ENCODE data around the gene ATP1A1.

ATP1A1 gene

DNA sequence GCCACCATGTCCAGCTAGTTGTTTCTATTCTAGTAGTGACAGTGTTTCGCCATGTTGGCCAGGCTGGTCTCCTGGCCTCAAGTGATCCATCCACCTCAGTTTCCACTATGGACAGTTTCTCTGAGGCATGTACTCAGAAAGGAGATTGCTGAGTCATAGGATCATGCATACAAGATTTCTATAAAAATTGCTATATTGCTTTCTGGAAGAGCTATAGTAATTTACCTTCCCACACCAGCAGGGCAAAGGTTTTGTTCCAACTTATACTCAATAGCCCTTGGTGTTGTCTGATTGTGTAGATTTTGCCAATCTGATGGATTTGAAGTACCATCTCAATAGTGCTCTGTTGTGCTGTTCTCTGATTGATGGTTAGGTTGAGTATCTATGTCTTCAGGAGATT is 15.6 kb upstream of the ATP1A1 start:
- no peak overlapping the region for H3K4me2 ChIP-seq (ENCODE audit: low read depth, low read length)
- DNase-seq: no peak
- no peaks in the 10 kb centered on the region for H3K4me1 ChIP-seq (ENCODE audit: low read length)
- no peaks in the 10 kb centered on the region for H4K20me1 ChIP-seq (ENCODE audit: insufficient read depth, low read length)
- no peaks in the 10 kb centered on the region for H3K79me2 ChIP-seq (ENCODE audit: low read length)
- H3K9me2 ChIP-seq (replicated peaks; ENCODE audit: insufficient read depth, low read length): no peaks in the 10 kb centered on the region
- H3K27ac ChIP-seq (ENCODE audit: low read length): no peak overlapping the region
- no peak overlapping the region for H2AFZ ChIP-seq (ENCODE audit: low read length)
- H3K9me3 ChIP-seq (replicated peaks; ENCODE audit: insufficient read depth, low read length): no peaks in the 10 kb centered on the region
- no peaks in the 10 kb centered on the region for H3K27me3 ChIP-seq (replicated peaks; ENCODE audit: insufficient read depth, low read length)
- H3K36me3 ChIP-seq (replicated peaks; ENCODE audit: insufficient read depth, low read length): no peaks in the 10 kb centered on the region
- no peak for TF ChIP-seq EZH2 (optimal IDR thresholded peaks at IDR 0.05; ENCODE audit: low read depth, low read length)
- TF ChIP-seq EZH2phosphoT487 (IDR thresholded peaks at IDR 0.05; ENCODE audit: low read length): no peak
- no peaks in the 10 kb centered on the region for H3F3A ChIP-seq (ENCODE audit: insufficient read depth, low read length)
- no peak overlapping the region for H3K9ac ChIP-seq (ENCODE audit: low read length)
- H3K4me3 ChIP-seq (ENCODE audit: low read length): no peak overlapping the region

DNA sequence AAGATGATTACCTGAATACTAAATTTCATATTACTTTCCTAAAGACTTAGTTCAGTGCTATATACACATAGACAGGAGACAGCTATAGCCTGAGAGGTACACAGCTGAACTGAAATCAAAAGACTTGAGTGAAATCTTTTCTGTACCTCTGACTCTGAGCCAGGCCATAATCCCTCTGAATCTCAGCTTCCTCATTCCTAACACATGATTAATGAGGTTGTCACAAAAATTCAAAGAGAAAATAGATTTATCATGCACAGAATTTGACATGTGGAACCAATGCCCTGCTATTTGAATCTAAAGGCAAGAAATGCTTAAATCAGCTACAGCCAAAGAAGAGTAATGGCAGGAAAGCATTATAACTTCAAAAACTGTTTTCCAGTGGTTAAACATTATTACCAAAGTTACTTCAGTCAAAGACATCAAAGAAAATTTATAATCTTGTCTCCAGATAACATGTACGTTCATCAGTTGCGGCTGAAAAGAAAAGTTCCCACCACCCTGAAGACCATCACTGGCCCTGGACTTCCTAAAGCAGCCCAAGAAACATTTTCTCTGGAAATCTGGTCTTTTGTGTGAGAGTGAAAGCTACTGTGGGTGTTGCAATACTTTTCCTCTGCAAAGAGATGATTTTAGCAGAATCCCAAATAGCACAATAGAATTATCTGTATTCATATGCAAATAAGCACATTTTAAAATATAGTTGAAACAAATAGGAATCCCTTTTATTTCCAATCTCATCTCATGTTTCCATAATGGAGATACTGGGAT is 13.8 kb upstream of the ATP1A1 start:
- Histone ChIP-seq H3K9ac (ENCODE audit: low read length) (no peak overlapping the region), H3K4me3 (ENCODE audit: low read length) (no peak overlapping the region), H3K27ac (ENCODE audit: low read length) (no peak overlapping the region), H3K4me1 (ENCODE audit: low read length) (no peaks in the 10 kb centered on the region), H3K9me2 (replicated peaks; ENCODE audit: insufficient read depth, low read length) (no peaks in the 10 kb centered on the region), H3K36me3 (replicated peaks; ENCODE audit: insufficient read depth, low read length) (no peaks in the 10 kb centered on the region), H2AFZ (ENCODE audit: low read length) (no peak overlapping the region), H4K20me1 (ENCODE audit: insufficient read depth, low read length) (no peaks in the 10 kb centered on the region), H3K79me2 (ENCODE audit: low read length) (no peaks in the 10 kb centered on the region), H3K27me3 (replicated peaks; ENCODE audit: insufficient read depth, low read length) (no peaks in the 10 kb centered on the region), H3K9me3 (replicated peaks; ENCODE audit: insufficient read depth, low read length) (no peaks in the 10 kb centered on the region), H3K4me2 (ENCODE audit: low read depth, low read length) (no peak overlapping the region), H3F3A (ENCODE audit: insufficient read depth, low read length) (no peaks in the 10 kb centered on the region)
- TF ChIP-seq, protein P1, sequence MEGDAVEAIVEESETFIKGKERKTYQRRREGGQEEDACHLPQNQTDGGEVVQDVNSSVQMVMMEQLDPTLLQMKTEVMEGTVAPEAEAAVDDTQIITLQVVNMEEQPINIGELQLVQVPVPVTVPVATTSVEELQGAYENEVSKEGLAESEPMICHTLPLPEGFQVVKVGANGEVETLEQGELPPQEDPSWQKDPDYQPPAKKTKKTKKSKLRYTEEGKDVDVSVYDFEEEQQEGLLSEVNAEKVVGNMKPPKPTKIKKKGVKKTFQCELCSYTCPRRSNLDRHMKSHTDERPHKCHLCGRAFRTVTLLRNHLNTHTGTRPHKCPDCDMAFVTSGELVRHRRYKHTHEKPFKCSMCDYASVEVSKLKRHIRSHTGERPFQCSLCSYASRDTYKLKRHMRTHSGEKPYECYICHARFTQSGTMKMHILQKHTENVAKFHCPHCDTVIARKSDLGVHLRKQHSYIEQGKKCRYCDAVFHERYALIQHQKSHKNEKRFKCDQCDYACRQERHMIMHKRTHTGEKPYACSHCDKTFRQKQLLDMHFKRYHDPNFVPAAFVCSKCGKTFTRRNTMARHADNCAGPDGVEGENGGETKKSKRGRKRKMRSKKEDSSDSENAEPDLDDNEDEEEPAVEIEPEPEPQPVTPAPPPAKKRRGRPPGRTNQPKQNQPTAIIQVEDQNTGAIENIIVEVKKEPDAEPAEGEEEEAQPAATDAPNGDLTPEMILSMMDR (IDR thresholded peaks at IDR 0.05; ENCODE audit: low read length): no peak
- no peak for TF ChIP-seq EZH2phosphoT487 (IDR thresholded peaks at IDR 0.05; ENCODE audit: low read length)
- no peak for TF ChIP-seq EZH2 (optimal IDR thresholded peaks at IDR 0.05; ENCODE audit: low read depth, low read length)
- no peak for DNase-seq

DNA sequence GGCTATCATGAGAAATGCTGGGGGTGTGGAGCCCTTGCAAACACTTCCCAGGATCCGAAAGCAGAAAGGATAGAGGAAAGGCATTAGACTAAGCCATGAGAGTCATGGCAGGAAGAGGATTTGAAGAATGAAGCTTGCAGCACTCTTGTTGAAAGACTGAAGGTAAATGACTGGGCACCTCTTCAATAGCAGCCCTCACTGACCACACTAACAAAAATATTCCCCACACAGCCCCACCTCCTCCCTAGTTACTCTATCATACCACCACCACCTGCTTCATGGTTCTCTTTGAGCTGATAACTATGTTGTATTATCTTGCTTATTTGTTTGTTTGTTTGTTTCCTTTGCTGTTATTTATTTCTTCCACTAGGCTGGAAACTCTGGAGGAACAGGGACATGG is 13.2 kb upstream of the ATP1A1 start:
- Histone ChIP-seq H3K4me2 (ENCODE audit: low read depth, low read length) (no peak overlapping the region), H3K4me1 (ENCODE audit: low read length) (no peaks in the 10 kb centered on the region), H3K9me3 (replicated peaks; ENCODE audit: insufficient read depth, low read length) (no peaks in the 10 kb centered on the region)

More for the DNA sequence above, 13.2 kb upstream of the ATP1A1 start:
- no peaks in the 10 kb centered on the region for H4K20me1 ChIP-seq (ENCODE audit: insufficient read depth, low read length)
- H2AFZ ChIP-seq (ENCODE audit: low read length): no peak overlapping the region
- no peak overlapping the region for H3K9ac ChIP-seq (ENCODE audit: low read length)
- TF ChIP-seq EZH2 (optimal IDR thresholded peaks at IDR 0.05; ENCODE audit: low read depth, low read length) (no peak), EZH2phosphoT487 (IDR thresholded peaks at IDR 0.05; ENCODE audit: low read length) (no peak)
- TF ChIP-seq, protein P1 (IDR thresholded peaks at IDR 0.05; ENCODE audit: low read length): no peak
- no peaks in the 10 kb centered on the region for H3K79me2 ChIP-seq (ENCODE audit: low read length)
- H3K9me2 ChIP-seq (replicated peaks; ENCODE audit: insufficient read depth, low read length): no peaks in the 10 kb centered on the region
- DNase-seq: no peak
- no peaks in the 10 kb centered on the region for H3K36me3 ChIP-seq (replicated peaks; ENCODE audit: insufficient read depth, low read length)
- no peak overlapping the region for H3K4me3 ChIP-seq (ENCODE audit: low read length)
- no peak overlapping the region for H3K27ac ChIP-seq (ENCODE audit: low read length)
- no peaks in the 10 kb centered on the region for H3F3A ChIP-seq (ENCODE audit: insufficient read depth, low read length)
- H3K27me3 ChIP-seq (replicated peaks; ENCODE audit: insufficient read depth, low read length): no peaks in the 10 kb centered on the region

Data from MM.1S (cell line).